Measurements from ENCODE around the gene PKN2.
"Not testable (repeated sequence)": the region's sequence is repeated elsewhere in the genome, so short reads cannot be mapped to it uniquely, and the experiment has no call there.

PKN2 gene

DNA sequence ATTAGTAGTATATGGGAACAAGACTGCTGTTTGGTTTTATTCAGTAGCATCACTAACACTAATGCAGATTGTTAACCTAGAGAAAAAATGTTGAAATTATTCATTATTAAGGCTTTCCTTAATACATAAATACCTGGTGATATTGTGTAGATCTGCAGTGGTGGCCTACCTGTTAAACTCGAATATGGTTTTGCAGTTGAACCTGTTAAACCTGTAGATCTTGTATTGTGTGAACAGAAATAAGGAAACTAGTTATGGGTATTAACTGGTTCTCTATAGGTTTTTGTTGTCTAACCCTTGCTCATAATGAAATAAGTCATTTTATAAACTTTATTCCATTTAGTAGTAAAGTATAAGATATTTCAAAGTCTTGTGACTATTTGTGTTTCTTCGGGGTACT is 23.9 kb downstream of the PKN2 start:
- no peak for DNase-seq (ENCODE audit: low read depth in 2 of 2)
- no peak overlapping the region for H3K4me3 ChIP-seq (replicated peaks in 1 of 2; ENCODE audit: low read depth in 2 of 2, low read length in 2 of 2)
- TF ChIP-seq CTCF (IDR thresholded peaks at IDR 0.05; ENCODE audit: low read depth, low read length): no peak

DNA sequence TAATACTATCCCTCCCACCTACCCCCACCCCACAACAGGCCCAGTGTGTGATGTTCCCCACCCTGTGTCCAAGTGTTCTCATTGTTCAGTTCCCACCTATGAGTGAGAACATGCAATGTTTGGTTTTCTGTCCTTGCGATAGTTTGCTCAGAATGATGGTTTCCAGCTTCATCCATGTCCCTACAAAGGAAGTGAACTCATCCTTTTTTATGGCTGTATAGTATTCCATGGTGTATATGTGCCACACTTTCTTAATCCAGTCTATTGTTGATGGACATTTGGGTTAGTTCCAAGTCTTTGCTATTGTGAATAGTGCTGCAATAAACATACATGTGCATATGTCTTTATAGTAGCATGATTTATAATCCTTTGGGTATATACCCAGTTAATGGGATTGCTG is 28.8 kb downstream of the PKN2 start:
- H3K4me3 ChIP-seq (replicated peaks in 1 of 2; ENCODE audit: low read depth in 2 of 2, low read length in 2 of 2); DNase-seq (ENCODE audit: low read depth in 2 of 2): not testable (repeated sequence)

DNA sequence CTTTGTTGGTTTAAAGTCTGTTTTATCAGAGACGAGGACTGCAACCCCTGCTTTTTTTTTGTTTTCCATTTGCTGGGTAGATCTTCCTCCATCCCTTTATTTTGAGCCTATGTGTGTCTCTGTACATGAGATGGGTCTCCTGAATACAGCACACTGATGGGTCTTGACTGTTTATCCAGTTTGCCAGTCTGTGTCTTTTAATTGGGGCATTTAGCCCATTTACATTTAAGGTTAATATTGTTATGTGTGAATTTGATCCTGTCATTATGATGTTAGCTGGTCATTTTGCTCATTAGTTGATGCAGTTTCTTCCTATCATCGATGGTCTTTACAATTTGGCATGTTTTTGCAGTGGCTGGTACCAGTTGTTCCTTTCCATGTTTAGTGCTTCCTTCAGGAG is 32.5 kb downstream of the PKN2 start:
- H3K4me3 ChIP-seq (replicated peaks in 1 of 2; ENCODE audit: low read depth in 2 of 2, low read length in 2 of 2); DNase-seq (ENCODE audit: low read depth in 2 of 2): not testable (repeated sequence)

DNA sequence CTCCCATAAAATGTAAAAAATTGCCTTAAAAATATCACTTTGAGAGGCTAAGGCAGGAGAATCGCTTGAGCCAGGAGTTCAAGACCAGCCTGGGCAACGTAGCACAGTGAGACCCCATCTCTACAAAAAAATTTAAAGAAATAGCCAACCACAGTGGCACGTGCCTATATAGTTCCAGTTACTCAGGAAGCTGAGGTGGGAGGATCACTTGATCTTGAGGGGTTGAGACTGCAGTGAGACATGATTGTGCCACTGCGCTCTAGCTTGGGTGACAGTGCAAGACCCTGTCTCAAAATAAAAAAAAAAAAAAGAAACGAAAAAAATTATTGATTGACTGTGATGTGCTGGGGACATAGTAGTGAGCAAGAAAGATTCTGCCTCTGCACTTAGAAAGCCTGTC is 38.4 kb downstream of the PKN2 start:
- H3K4me3 ChIP-seq (replicated peaks in 1 of 2; ENCODE audit: low read depth in 2 of 2, low read length in 2 of 2): no peak overlapping the region
- TF ChIP-seq CTCF (IDR thresholded peaks at IDR 0.05; ENCODE audit: low read depth, low read length): no peak
- no peak for DNase-seq (ENCODE audit: low read depth in 2 of 2)

DNA sequence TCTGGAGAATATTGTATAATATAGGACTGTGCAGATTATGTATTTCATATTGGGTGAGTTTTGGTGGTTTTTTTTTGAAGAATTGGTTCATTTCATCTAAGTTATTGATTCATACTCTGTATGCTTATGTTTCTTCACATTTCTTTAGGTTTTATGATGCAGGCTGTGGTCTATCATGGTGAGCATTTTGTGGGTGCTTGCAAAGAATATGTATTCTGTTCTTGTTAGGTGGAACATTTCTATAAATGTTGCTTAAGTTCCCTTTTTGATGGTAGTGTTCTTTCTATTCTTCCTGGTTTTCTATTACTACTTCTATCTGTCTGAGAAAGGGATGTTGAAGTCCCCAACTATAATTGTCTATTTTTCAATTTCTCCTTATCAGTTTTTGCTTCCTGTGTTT is 42.6 kb downstream of the PKN2 start:
- DNase-seq (ENCODE audit: low read depth in 2 of 2): no peak
- no peak for TF ChIP-seq CTCF (IDR thresholded peaks at IDR 0.05; ENCODE audit: low read depth, low read length)
- no peak overlapping the region for H3K4me3 ChIP-seq (replicated peaks in 1 of 2; ENCODE audit: low read depth in 2 of 2, low read length in 2 of 2)

DNA sequence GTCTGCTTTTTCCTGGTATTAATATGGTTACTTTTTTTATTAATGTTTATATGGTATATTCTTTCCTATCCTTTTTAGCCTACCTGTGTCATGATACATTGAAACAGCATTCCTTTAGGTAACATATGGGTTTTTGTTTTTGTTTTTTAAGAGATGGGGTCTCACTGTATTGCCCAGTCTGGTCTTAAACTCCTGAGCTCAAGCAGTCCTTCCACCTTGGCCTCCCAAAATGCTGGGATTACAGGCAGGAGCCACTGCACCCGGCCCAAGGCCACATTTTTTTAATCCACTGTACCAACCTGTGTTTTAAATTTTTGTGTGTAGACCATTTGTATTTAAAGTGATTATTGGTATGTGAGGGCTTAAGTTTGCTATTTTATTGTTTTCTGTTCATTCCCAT is 43.1 kb downstream of the PKN2 start:
- H3K4me3 ChIP-seq (replicated peaks in 1 of 2; ENCODE audit: low read depth in 2 of 2, low read length in 2 of 2): no peak overlapping the region
- no peak for DNase-seq (ENCODE audit: low read depth in 2 of 2)
- TF ChIP-seq CTCF (IDR thresholded peaks at IDR 0.05; ENCODE audit: low read depth, low read length): no peak

DNA sequence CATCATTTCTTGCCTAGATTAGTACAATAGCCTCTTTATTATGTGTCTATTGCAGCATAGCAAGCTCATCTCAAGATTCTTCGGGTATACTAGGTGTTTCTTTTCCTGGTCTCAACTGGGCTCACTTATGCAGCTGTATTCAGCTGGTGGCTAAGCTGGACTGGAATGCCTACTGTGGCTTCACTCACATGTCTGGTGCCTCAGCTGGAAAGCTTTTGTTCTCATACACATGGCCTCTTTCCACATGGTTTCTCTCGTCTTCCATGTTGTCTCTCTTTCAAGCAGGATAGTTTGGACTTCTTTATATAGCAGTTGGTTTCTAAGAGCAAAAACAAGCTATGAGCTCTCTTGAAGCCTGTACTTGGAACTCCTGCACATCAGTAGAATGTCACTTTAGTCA is 45.2 kb downstream of the PKN2 start:
- DNase-seq (ENCODE audit: low read depth in 2 of 2): no peak
- TF ChIP-seq CTCF (IDR thresholded peaks at IDR 0.05; ENCODE audit: low read depth, low read length): no peak
- H3K4me3 ChIP-seq (replicated peaks in 1 of 2; ENCODE audit: low read depth in 2 of 2, low read length in 2 of 2): no peak overlapping the region

DNA sequence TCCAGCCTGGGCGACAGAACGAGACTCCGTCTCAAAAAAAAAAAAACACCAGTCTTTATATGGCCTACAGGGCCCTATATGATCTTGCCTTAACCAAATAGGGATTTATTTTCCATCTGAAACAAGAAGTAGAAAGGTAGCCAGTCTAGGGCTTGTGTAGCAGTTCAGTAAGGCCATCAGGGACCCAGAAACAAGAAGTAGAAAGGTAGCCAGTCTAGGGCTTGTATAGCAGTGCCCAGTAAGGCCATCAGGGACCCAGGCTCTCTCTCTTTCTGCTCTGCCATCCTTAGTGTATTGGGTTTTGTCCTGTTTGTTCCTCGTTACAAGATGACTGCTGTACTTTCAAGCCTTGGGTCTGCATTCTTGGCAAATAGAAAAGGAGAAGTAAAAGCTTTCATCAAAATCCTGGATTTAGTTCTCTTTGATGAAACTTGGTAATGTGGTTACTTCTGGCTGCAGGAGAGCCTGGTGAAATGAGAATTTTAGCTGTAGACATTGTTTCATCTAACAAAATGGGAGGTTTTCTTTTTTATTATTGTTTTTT is 46.1 kb downstream of the PKN2 start:
- DNase-seq (ENCODE audit: low read depth in 2 of 2): no peak
- no peak for TF ChIP-seq CTCF (IDR thresholded peaks at IDR 0.05; ENCODE audit: low read depth, low read length)
- no peak overlapping the region for H3K4me3 ChIP-seq (replicated peaks in 1 of 2; ENCODE audit: low read depth in 2 of 2, low read length in 2 of 2)
